ENCODE results near the gene ATXN2. TPM values are rescaled to one million over a fixed set of nuclear protein-coding genes. Genes with fewer than 3 reads are reported as not detected.
"Not testable (repeated sequence)": the region's sequence is repeated elsewhere in the genome, so short reads cannot be mapped to it uniquely, and the experiment has no call there.

The ATXN2 gene
- total RNA-seq, 8 experiments from 2014 or later, result 21.3 to 103 (median 36.7) TPM

GRCh38 chr12:111578971-111579340 is 20.2 kb downstream of the ATXN2 start:
- peak in 1 of 8 experiments; percentile 33 for ATAC-seq (replicated peaks in 6 of 8)
- in situ Hi-C loops (cut with MboI; ENCODE audit: low pct_unique_long_range_greater_than_20kb in 2 of 9, low sequenced_read_pairs in 9 of 9, unreplicated experiment in 9 of 9), result no loop called here
- Histone ChIP-seq H3K4me1 (replicated peaks in 1 of 2) (no peaks in the 10 kb centered on the region), H3K27ac (no peak overlapping the region), H3K4me3 (no peak overlapping the region)
- WGBS, 10 experiments, result 49 to 100% (median 94%) methylated on average over 1 to 2 of the region's 2 CpGs; no CpG with 5 or more reads in 6 of the 10 experiments

- Histone ChIP-seq H3K4me1 (replicated peaks in 1 of 2) (no peaks in the 10 kb centered on the region), H3K27ac (no peak overlapping the region), H3K4me3 (no peak overlapping the region)
- ATAC-seq (replicated peaks in 6 of 8), result peak in 4 of 8 experiments; percentile 41 to 91 (median 66)
- 32 to 100% (median 80%) methylated on average over 2 to 4 of the region's 4 CpGs; no CpG with 5 or more reads in 4 of the 10 experiments for WGBS, 10 experiments
- in situ Hi-C loops (cut with MboI; ENCODE audit: low pct_unique_long_range_greater_than_20kb in 2 of 9, low sequenced_read_pairs in 9 of 9, unreplicated experiment in 9 of 9), result no loop called here
These were observed 20.7 kb downstream of the ATXN2 start for GRCh38 chr12:111578276-111578970.

DNA sequence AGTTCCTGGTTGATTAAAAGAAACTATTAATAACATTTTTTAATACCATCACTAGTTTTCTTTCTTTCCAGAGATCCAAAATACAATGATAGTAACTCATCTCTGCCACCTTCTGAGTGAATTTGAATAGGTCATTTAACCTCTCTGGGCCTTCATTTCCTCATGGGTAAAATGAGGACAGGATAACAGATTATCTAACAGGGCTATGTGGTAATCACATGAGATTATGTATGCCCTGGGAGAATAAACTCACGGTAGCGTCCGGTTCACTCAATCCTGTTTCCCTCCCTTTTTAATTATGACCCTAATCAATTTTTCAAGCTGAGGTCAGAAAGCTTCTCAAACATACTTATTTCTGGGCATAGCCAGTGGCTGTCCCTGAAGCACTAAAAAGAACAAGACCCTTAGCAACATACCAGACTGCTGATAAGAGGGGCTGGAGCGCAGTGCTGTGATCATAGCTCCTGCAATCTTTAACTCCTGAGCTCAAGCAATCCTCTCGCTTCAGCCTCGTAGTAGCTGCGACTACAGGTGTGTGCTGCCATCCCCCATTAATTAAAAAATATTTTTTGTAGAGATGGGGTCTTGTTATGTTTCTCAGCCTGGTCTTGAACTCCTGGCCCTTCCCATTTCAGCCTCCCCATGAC is 24.2 kb downstream of the ATXN2 start:
- H3K4me3 ChIP-seq, result no peak overlapping the region
- H3K27ac ChIP-seq, result peak overlapping the region in 1 of 2 donors; percentile 33
- ATAC-seq (replicated peaks in 6 of 8), result no peak
- 75 to 96% (median 88%) methylated on average over 3 to 6 of the region's 7 CpGs; no CpG with 5 or more reads in 3 of the 10 experiments for WGBS, 10 experiments
- H3K4me1 ChIP-seq (replicated peaks in 1 of 2), result no peaks in the 10 kb centered on the region
- in situ Hi-C loops (cut with MboI; ENCODE audit: low pct_unique_long_range_greater_than_20kb in 2 of 9, low sequenced_read_pairs in 9 of 9, unreplicated experiment in 9 of 9), result no loop called here

- Histone ChIP-seq H3K27ac (no peak overlapping the region), H3K4me1 (replicated peaks in 1 of 2) (no peaks in the 10 kb centered on the region), H3K4me3 (no peak overlapping the region)
- in situ Hi-C loops (cut with MboI; ENCODE audit: low pct_unique_long_range_greater_than_20kb in 2 of 9, low sequenced_read_pairs in 9 of 9, unreplicated experiment in 9 of 9), result no loop called here
- WGBS, 10 experiments, result 86 to 100% methylated on average over 1 of the region's 1 CpG; no CpG with 5 or more reads in 8 of the 10 experiments
- ATAC-seq (replicated peaks in 6 of 8), result no peak
These were observed 25.6 kb downstream of the ATXN2 start for GRCh38 chr12:111573476-111573875.

- H3K4me3 ChIP-seq, result no peak overlapping the region
These were observed 28.8 kb downstream of the ATXN2 start for GRCh38 chr12:111570084-111570961.

DNA sequence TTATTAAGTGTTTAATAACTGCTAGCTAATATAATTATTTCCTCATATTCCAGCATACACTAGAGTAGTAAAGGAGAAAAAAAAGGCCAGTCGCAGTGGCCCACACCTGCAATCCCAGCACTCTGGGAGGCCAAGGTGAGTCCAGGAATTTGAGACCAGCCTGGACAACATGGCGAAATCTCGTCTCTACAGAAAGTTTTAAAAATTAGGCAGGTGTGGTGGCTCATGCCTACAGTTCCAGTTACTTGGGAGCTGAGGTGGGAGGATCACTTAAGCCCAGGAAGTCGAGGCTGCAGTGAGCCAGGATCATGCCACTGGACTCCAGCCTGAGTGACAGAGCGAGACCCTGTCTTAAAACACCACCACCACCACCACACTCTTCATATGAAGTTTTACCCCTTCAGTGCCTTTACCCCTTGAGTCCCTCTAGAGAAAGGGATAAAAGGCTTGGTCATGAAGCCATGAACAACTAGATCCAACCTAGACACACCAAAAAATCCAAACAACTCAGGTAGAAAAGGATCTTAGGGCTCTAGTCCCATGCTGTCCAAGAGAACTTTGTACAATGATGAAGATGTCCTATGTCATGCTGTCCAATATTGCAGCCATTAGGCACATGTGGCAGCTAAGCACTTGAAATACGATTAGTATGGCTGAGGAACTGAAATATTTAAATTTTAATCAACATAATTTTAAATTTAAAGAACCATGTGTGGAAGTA is 29.6 kb downstream of the ATXN2 start:
- Histone ChIP-seq H3K4me3 (no peak overlapping the region), H3K4me1 (replicated peaks in 1 of 2) (no peaks in the 10 kb centered on the region), H3K27ac (no peak overlapping the region)
- ATAC-seq (replicated peaks in 6 of 8), result peak in 1 of 8 experiments; percentile 5
- WGBS, 10 experiments, result 0 to 100% (median 87%) methylated on average over 1 to 5 of the region's 6 CpGs; no CpG with 5 or more reads in 2 of the 10 experiments
- in situ Hi-C loops (cut with MboI; ENCODE audit: low pct_unique_long_range_greater_than_20kb in 2 of 9, low sequenced_read_pairs in 9 of 9, unreplicated experiment in 9 of 9), result no loop called here

More at GRCh38 chr12:111570084-111570961, 28.8 kb downstream of the ATXN2 start:
- no peak overlapping the region for H3K27ac ChIP-seq
- peak in 3 of 8 experiments; percentile 74 to 87 (median 79) for ATAC-seq (replicated peaks in 6 of 8)
- 26 to 100% (median 74%) methylated on average over 2 to 9 of the region's 9 CpGs; no CpG with 5 or more reads in 1 of the 10 experiments for WGBS, 10 experiments
- no peaks in the 10 kb centered on the region for H3K4me1 ChIP-seq (replicated peaks in 1 of 2)
- in situ Hi-C loops (cut with MboI; ENCODE audit: low pct_unique_long_range_greater_than_20kb in 2 of 9, low sequenced_read_pairs in 9 of 9, unreplicated experiment in 9 of 9), result no loop called here

DNA sequence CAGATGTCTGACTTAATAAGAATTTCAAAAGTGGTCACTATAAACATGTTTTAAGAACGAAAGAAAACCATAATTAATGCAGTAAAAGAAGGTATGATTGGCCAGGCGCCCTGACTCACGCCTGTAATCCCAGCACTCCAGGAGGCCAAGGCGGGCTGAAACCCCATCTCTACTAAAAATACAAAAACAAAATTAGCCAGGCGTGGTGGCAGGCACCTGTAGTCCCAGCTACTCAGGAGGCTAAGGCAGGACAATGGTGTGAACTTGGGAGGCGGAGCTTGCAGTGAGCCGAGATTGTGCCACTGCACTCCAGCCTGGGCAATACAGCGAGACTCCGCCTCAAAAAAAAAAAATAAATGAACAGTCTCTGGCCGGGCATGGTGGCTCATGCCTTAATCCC is 38.3 kb downstream of the ATXN2 start:
- in situ Hi-C loops (cut with MboI; ENCODE audit: low pct_unique_long_range_greater_than_20kb in 2 of 9, low sequenced_read_pairs in 9 of 9, unreplicated experiment in 9 of 9); H3K4me3 ChIP-seq; H3K27ac ChIP-seq; H3K4me1 ChIP-seq (replicated peaks in 1 of 2): not testable (repeated sequence)
- 0 to 100% (median 80%) methylated on average over 1 to 9 of the region's 10 CpGs; no CpG with 5 or more reads in 1 of the 10 experiments for WGBS, 10 experiments
- peak in 1 of 8 experiments; percentile 45 for ATAC-seq (replicated peaks in 6 of 8)

DNA sequence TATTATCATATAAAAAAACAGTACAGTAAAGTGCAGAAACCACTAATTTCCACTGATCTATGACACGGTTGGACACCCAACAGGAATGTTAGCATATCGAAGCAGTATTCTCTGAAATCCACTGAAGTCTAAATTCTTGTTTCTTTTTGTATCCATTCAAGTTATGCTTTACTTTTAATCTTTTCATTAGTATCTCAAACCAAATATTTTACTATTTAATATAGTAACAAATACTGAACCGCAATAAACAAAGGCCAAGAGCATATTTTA is 41.1 kb downstream of the ATXN2 start:
- Histone ChIP-seq H3K4me1 (replicated peaks in 1 of 2) (peaks cover 0 to 8% of the 10 kb centered on the region in 2 donors), H3K4me3 (no peak overlapping the region), H3K27ac (no peak overlapping the region)
- ATAC-seq (replicated peaks in 6 of 8), result no peak
- whole genome bisulfite sequencing, 10 experiments, result 29 to 100% (median 90%) methylated on average over 1 to 3 of the region's 3 CpGs; no CpG with 5 or more reads in 1 of the 10 experiments
- in situ Hi-C loops (cut with MboI; ENCODE audit: low pct_unique_long_range_greater_than_20kb in 2 of 9, low sequenced_read_pairs in 9 of 9, unreplicated experiment in 9 of 9), result no loop called here

DNA sequence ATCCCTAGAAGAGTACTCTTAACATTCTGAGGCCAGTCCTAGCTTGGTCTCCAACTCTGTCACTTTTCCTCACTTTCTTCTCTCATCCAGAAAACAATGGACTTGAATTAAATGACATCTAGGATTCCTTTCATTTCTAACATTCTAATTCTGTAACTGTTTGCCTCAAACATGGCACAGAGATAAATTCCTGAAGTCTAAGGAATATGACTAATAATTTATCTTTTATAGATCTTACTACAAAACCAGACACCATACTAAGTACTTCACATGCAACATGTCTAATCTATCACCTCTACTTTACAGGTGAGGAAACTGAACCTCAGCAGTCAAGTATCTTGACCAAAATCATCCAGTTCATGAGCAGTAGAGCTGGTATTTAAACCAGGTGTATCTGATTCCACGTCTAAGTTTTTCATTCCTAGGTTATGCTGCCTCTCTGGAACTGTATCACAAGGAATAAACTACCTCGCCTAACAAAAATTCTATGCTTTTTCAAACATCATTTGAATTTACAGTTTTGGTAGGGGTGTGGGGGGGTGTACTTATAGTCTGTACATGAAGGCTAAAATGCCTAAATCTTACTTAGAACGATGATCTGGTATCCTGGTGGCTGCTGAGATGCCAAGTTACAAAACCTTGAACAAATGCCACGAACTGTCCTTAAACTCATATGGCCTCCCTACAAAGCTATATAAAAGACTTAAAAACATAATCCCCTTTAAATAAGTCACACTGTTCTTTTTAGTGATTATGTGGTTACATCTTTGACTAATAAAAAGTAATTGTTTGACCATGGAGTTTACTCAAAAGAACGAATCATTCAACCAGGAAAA is 41.6 kb downstream of the ATXN2 start:
- no peak overlapping the region for H3K4me3 ChIP-seq
- no peak overlapping the region for H3K27ac ChIP-seq
- peak in 2 of 8 experiments; percentile 11 to 18 for ATAC-seq (replicated peaks in 6 of 8)
- in situ Hi-C loops (cut with MboI; ENCODE audit: low pct_unique_long_range_greater_than_20kb in 2 of 9, low sequenced_read_pairs in 9 of 9, unreplicated experiment in 9 of 9), result no loop called here
- 13 to 100% (median 76%) methylated on average over 1 to 5 of the region's 5 CpGs for WGBS, 10 experiments
- H3K4me1 ChIP-seq (replicated peaks in 1 of 2), result peaks cover 0 to 8% of the 10 kb centered on the region in 2 donors

- WGBS, 10 experiments, result 64 to 100% (median 92%) methylated on average over 2 to 6 of the region's 6 CpGs
These were observed 42.4 kb downstream of the ATXN2 start for GRCh38 chr12:111556676-111557075.

DNA sequence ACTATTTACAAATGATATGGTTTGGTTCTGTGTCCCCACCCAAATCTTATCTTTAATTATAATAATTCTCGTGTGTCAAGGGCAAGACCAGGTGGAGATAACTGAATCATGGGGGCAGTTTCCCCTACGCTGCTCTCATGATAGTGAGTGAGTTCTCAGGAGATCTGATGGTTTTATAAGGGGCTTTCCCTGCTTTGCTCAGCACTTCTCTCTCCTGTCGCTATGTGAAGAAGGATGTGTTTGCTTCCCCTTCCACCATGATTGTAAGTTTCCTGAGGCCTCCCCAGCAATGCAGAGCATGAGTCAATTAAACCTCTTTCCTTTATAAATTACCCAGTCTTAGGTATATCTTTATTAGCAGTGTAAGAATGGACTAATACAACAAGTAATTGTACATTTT is 43.8 kb downstream of the ATXN2 start:
- WGBS, 10 experiments, result 80 to 100% (median 100%) methylated on average over 1 to 3 of the region's 3 CpGs; no CpG with 5 or more reads in 1 of the 10 experiments
- H3K27ac ChIP-seq; in situ Hi-C loops (cut with MboI; ENCODE audit: low pct_unique_long_range_greater_than_20kb in 2 of 9, low sequenced_read_pairs in 9 of 9, unreplicated experiment in 9 of 9); ATAC-seq (replicated peaks in 6 of 8); H3K4me1 ChIP-seq (replicated peaks in 1 of 2); H3K4me3 ChIP-seq: not testable (repeated sequence)

More at GRCh38 chr12:111556676-111557075, 42.4 kb downstream of the ATXN2 start:
- peak in 1 of 8 experiments; percentile 15 for ATAC-seq (replicated peaks in 6 of 8)
- no peak overlapping the region for H3K27ac ChIP-seq
- in situ Hi-C loops (cut with MboI; ENCODE audit: low pct_unique_long_range_greater_than_20kb in 2 of 9, low sequenced_read_pairs in 9 of 9, unreplicated experiment in 9 of 9), result no loop called here
- peaks cover 0 to 8% of the 10 kb centered on the region in 2 donors for H3K4me1 ChIP-seq (replicated peaks in 1 of 2)
- no peak overlapping the region for H3K4me3 ChIP-seq

Data from motor neuron (in vitro differentiated cells).